ENCODE data around the gene CACNA2D3.

The CACNA2D3 gene

DNA sequence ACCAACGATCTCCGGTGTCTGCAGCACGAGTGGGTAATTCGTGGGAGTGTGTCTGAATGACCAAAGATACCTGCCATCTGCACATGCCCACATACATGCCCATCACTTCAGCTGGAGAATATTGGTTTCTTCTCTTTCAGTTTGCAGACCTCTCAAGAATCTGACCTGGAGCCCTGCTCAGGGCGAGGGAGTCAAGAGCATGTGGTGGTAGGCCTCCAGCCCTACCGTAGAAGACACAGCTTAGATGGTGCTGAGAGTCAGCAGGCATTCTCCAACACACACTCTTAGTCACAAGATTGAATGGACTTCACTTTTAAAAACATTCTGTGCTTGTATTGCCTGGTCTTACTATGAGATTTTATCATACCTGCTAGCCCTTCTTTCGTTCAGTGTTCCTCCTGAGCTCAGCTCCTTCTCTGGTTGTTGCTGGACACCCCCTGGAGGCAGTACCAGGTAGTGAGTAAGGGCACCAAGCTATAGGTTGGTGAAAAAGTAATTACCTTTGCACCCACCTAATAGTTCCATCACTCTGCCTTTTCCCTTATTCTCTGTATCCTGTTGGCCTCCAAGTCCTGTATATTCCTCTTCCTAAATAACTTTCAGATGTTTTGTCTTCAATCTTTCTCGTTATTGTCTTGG, 252.0 kb downstream of the CACNA2D3 start:
- no peak for DNase-seq (ENCODE audit: low read depth)

DNA sequence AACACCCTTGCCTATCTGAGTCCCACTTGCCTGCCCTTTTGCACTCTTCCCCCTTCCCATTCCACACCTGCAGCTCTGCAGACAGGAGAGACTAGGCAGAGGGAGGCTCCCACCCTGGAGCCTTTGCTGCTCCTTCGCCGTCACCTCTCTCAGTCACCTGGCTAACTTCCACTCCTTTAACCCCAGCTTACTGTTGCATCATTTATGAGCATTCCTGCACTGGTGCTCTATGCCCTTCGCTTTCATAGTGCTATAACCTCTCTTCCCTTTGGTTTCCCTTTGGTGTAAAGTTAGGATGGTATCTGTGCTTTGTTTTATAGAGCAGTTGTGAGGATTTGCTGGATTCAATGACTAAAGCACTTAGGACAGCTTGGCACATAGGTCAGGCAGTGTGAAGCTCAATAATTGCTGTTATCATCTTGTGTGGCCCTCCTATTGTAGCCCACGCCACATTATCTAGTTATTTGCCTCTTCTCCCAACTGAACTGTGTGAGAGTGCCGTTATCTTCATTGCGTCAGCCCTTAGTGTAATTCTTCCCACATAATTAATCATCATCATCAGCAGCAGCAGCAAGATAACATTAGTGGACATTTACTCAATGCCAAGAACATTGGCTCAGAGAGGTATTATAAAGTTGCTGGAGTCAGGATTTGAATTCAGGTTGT, 253.9 kb downstream of the CACNA2D3 start:
- DNase-seq (ENCODE audit: low read depth): no peak

DNA sequence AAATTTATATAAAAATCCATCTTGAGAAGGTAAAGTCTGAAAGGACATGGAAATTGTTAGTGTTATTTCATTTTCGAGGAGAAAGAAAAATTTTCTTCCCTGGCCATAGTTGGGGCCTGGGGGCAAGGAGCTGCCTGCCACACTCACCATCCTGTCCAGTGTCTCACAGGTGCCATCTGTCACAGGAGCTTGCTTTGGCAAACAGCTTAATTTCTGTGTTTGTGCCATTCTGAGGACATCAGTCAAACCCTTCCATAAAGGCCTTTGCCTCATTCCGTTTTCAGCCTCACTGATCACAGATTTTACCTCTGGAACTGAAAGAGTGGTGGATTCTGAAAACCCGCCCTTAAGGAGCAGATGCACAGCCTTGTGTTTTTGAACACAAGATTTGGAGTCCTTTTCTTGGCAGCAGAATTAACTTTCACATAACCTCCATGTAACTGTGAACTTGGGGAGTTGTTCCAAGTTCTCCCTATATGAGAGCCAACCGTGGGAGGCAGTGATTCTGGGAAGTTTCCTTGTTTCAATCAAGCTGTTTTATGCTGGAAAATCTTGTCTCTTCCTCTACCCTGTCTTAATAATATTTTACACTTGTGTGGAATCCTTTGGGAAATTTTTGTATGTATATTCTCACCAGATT, 254.7 kb downstream of the CACNA2D3 start:
- no peak for DNase-seq (ENCODE audit: low read depth)

DNA sequence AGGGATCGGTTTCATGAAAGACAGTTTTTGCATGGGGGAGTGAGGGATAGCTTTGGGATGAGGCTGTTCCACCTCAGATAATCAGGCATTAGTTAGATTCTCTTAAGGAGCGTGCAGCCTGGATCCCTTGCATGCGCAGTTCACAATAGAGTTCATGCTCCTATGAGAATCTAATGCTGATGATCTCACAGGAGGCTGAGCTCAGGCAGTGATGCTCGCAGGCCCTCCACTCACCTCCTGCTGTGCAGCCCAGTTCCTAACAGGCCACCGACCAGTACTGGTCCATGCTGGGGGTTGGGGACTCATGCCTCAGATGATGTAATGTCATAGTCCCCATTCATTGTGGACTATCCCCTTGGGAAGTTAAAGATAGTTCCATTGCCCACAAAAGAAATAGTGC, 255.8 kb downstream of the CACNA2D3 start:
- DNase-seq (ENCODE audit: low read depth): no peak

DNA sequence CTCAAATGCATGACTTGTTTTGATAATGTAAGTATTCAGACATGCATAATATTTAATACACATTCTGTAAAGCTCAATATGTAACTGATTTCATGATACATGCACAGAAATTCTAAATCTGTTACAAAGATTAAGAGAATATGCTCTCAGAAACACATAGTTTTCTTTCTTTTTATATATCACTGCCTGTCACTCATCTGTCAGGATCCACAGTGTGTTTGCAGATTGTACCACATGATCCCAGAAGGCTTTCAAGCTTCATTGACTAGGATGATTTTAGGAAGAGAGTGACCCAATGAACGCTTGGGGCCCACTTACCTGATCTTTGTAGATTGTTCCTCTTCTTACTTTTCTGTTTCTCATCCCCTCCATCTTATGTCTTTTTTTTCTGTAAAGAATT, 261.9 kb downstream of the CACNA2D3 start:
- DNase-seq (ENCODE audit: low read depth): no peak

DNA sequence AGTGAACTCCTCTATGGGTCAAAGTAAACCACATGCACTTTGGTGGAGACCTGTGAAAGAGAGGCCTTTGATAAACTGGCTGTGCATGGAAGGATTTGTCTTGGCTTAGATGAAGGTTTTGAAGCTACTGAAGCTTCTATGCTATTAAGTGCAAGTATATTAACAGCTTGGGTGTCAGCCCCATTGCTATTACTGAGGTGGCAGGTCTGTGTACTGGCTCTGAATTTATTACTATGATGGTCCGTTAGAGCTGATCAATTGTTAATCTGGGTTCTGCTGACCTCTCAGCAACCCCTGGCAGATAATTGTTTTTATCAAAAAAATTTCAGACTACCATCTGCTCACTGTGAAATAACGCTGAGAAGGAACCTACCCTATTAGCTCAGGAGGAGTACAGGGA, 268.2 kb downstream of the CACNA2D3 start:
- DNase-seq (ENCODE audit: low read depth): no peak

DNA sequence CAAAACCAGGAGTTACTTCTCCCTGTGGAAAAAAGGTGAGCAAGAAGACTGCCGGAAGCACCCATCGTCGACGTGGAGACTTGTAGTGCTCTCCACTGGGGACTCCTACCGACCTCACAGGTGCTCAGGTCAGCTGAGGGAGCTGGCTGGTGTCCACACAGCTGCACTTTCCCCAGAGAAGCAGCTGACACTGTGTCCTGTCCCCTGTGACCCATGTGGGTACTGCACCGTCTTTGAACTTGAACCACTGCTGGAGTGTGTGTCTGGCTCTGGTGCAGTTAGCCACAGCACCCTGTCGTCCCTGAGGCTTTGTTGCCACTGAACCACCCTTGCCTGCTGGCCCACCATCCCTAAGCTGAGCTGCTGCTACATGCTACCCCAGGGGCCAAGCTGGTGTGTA, 270.8 kb downstream of the CACNA2D3 start:
- DNase-seq (ENCODE audit: low read depth): no peak

DNA sequence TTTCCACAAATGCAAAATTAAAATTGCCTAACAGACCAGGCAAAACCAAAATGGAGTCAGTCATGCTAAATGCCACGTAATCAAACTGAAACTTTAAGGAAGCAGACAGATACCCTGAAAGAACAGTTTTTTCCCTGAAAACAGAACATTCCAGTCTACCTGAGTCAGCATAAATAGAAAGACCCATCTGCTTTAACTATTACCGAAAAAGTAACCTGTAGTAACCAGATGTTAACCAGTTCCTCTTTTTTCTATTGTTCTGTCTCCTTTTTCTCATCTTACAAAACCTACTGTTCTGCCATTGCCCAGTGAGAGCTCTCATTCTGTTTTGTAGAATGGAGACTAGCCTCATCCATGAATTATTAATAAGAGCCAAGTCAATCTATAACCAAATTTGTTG, 286.0 kb downstream of the CACNA2D3 start:
- no peak for DNase-seq (ENCODE audit: low read depth)

DNA sequence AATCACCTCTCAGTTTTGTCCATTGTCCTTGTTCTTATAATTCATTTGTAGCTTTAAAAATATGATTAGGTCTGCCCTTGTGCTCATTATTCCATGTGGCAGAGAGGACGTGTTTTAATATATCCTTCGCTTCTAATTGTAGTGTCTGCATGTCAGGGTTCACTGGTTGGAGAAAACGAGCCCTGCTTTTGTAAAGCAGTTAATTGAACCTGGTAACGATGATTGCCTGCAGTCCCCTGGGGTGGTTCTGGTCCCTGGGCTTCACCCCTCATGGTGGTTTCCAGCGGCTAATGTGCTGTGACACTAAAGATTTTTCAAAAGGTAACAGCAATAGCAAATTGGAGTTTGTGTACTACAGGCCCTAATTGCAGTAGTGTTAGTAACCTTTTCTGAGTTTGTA, 299.6 kb downstream of the CACNA2D3 start:
- DNase-seq (ENCODE audit: low read depth): no peak

DNA sequence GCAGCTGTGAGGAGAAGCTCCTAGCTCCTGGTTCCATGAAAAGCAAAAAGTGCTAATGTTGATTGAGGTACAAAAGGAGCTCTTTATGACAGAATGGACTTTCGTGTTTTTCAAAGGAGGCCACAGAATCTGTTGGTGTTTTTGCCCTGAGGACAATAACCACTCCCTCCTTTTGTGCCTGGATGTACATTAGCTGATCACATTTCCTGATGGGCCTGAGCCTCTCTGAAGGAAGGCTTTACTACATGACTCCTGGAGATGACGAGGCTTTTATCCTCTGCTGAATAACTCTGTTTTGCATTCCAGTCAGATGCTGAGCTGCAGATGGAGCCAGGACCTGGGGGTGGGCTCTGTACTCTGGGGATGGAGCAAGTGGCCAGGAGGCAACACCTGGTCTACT, 301.9 kb downstream of the CACNA2D3 start:
- DNase-seq (ENCODE audit: low read depth): no peak

DNA sequence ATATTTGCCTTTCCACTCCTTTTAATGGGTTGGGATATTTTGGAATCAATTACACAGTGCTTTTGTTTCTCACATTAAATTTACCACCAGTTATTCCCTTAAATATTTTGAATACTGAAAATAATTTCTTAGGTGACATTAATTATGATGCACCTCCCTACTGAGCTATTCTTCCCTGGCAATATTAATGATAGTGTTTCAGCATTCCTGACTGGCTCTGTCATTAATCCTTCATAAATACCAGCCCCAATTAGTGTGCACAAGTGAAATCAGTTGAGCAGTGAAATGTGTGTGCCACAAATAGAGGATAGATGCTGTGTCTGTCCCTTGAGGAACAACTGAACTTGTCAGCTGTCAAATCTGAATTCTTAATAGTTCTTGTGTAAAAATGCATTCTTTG, 304.0 kb downstream of the CACNA2D3 start:
- no peak for DNase-seq (ENCODE audit: low read depth)

DNA sequence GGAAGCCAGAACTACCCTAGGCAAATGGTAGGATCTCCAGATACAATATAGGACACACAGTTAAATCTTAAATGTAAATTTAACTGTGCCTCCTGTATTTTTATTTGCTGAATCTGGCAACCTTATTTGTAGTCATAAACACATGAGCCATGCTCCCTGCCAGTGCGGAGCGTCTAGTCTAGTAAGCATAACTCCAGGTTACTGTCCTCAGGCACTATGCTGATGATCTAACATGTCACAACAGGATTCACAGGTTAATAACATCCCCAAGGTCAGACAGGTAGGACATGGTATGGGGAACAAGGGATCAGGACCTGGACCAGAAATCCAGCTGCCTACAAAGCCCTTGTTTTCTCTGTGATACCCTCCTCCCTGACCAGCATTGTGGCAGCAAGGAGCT, 305.1 kb downstream of the CACNA2D3 start:
- DNase-seq (ENCODE audit: low read depth): no peak

DNA sequence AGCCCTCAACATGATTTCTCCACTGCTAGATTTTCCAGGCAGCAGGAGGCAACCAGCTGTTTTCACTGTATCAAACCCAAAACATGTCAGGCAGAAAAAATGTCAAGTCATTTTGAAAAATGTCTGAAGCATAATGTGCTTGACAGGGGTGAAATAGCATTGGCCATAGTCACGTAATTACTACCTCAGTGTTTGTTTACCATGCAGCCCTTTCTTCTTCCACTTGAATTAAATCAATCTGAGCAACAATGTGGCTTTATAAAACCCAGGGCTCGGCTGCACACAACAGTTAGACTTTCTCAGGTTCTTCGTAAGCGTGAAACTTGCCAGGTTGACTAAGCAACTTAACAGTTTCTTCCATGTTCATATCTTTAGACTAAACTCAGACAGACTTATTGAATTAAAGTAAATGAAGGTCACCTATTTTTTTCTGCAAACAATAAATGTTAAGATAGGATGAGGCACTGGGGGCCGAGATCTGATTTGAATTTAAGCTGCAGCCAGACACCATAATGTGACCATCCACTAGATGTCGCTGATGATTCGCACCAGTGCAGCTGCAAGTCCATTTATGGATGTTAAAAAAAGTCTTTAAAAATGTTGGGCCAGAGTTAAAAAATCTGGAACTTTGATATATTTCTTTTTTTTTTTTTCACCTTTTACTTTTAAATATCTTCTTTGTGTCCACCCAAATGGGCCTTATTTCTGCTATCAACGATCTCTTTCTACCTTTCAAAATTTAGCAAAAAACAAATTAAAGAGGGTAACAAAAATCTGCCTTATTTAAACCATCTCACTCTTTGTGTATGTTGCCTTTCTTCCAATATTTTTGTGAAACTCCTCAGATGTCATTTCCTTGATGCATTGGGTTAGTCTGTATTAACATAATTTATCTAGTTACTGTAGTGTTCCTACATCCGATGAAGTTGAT, 305.9 kb downstream of the CACNA2D3 start:
- DNase-seq (ENCODE audit: low read depth): no peak

DNA sequence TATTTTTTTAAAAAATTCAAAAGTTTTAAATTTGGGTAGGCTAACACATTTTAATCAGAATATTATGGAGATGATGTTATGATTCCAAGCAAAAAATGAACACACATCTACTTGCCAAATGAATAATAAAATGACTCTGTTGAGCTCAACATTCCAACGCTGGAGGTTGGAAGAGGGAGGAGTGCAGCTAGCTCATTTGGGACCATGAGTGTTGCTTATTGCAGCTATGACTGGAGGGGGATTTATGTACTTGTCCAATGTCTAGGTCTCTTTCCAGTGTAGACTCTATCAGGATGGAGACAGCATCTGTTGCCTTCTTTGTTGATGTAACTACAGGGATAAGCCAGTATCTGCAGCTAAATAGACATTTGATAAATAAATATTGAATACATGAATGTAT, 310.6 kb downstream of the CACNA2D3 start:
- DNase-seq (ENCODE audit: low read depth): no peak

DNA sequence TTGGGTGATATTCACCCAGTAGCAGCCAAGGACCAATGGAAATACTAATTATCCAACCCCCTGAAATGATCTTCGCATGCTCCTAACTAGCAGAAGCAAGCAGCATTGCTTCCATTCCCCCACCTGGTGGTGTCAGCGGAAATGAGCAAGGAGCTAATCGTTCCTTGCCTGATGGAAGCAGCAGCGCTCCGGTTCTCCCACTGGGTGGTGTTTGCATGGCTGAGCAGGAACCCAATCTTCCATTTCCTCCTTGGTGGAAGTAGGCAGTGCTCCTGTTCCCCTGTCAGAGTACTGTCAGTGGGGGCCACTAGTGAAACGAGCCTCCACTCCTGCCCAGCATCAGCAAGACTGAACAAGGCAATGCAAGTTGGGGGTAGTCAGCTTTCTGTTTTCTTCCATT, 311.5 kb downstream of the CACNA2D3 start:
- no peak for DNase-seq (ENCODE audit: low read depth)

DNA sequence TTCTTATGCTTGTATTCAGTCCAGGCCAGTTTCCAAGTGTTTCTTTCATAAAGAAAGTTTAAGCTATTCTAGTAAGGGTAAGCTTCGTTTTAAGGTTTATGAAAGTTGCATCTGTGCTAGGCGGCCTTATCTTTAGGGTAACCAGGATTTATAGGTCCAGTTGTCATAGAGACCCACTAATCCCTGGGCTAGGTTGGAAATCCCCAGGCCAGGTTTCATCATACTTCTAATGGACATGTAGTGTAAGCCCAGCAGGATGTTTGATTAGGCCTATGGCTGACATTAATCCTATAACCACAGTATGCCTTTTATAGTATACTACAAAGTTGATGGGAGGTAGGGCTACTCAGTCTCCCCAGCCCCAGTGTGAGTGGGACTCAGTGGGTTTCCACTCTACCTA, 312.4 kb downstream of the CACNA2D3 start:
- DNase-seq (ENCODE audit: low read depth): no peak

DNA sequence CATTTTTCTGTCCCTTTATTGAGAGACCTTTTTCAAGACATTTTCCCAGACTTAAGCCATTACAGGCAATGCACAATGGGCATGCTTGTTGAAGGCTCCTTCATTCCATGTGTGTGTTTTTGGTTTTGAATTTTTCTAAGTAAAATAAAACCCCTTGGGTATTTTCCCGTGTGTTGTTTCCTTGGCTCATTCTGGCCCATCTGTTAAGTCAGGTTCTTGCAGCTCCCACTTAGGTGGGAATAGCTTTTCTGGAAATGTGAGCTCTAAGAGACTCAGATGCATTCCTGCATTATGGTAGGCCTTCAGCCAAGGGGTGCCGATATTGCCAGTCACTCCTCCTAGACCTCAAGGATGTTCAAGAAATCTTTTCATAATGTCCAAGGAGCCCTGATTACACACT, 314.9 kb downstream of the CACNA2D3 start:
- DNase-seq (ENCODE audit: low read depth): no peak

DNA sequence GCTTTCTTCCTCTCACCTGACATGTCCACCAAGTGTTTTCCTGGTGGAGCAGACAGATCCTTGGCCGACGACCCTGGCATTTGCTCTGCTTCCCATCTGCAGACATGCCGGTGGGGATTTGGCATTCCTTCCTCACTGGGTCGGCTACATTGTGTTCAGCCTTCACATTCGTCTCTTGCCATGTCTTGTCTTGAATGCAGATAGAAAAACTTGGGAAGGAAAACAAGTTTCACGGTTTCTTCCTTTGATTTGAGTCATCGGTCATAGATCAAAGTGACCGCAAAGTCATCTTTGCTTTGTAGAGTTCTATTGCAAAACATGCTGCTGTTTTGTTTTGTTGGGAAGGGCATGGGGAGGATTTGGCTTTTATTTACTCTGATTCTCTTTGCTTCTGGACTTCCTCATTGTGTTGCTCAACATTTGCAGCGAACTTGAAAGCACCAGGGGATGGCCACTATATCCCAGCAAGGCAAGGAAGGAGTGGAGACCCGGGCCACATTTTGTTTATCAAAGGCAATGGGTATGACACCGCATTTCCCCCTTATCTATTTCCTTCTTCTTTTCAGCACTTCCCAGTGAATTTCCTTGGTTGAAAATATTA, 321.3 kb downstream of the CACNA2D3 start:
- DNase-seq (ENCODE audit: low read depth): no peak

DNA sequence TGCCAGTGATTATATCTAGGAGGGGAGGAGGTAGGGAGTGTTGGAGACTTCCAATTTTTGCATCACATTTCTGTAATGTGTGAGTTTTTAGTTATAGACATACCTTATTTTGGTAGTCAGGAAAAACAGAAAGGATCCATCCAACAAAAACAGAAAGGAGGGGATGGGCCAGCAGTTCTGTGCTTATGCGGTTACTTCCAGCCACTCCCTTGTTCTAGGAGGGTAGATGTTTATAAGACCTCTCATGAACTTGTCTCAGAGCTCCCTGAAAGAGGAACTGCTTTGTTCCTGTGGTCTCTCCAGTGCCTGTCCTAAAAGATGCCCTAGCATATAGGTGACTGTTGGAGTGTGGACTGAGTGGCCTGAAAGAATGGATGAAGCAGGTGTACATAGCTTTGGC, 323.3 kb downstream of the CACNA2D3 start:
- DNase-seq (ENCODE audit: low read depth): no peak

DNA sequence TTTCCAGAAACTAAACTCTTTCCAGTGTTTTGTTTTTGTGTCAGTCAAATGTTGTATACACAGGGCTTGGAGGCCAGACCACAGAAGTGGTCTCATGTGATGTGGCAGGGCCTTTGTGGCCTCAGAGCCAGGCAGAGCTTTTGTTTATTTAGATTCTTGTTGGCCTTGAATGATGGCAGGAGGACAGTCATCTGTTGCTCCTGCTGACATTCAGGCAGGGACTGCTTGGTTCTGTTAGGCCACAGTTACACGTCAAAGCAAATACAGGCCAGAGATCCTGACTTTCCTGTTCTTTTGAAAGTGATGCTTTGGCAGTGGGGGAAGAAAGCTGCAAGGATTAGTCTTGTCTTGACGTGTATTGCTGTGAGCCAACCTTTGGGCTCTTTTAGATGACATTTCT, 325.1 kb downstream of the CACNA2D3 start:
- no peak for DNase-seq (ENCODE audit: low read depth)

DNA sequence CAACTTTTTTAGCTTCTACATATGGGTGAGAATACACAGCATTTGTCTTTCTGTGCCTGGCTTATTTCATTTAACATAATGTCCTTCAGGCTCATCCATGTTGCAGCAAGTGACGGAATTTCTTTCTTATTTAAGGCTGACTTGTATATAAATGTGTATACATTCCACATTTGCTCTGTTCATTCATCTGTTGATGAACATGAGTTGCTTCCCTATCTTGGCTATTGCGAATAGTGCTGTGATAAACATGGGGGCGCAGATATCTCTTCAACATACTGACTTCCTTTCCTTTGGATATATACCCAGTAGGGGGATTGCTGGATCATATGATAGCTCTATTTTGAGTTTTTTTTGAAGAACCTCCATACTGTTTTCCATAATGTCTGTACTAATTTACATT, 332.5 kb downstream of the CACNA2D3 start:
- DNase-seq (ENCODE audit: low read depth): no peak

DNA sequence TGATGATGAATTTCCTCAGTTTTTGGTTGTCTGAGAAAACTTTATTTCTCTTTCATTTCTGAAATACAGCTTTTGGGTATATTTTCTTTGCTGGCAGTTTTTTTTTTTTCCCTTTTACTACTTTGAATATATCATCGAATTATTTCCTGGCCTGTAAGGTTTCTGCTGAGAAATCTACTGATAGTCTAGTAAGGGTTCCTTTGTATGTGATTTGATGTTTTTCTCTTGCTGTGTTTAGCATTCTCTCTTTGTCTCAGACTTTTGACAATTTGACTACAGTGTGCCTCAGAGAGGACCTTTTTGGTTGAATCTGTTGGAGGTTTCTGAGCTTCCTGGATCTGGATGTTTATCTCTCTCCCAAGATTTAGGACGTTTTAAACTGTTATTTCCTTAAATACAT, 336.0 kb downstream of the CACNA2D3 start:
- DNase-seq (ENCODE audit: low read depth): no peak
